BJ (cell line): ENCODE results near the gene C10orf143. TPM values are rescaled to one million over a fixed set of nuclear protein-coding genes. Genes with fewer than 3 reads are reported as not detected.

Experiments
- CTCF ChIA-PET: fragments of 350-600 bp; formaldehyde crosslinking; extraction: SDS; loops from one replicate; lab custom pipeline; 2021; ENCODE audit warnings: antibody characterized with exemption, inconsistent platforms; lab: Yijun Ruan, JAX
- POLR2A ChIA-PET: fragments of 300-600 bp; sonication (Branson Sonifier 250); formaldehyde crosslinking; extraction: SDS; loops from one replicate; lab custom pipeline; 2021; ENCODE audit warnings: antibody characterized with exemption; lab: Charles Lee
- DNase-seq: peaks from one replicate; pipeline ENCODE4 v3.0.0-alpha.2; 2011; ENCODE audit warnings: low read depth
- H3K27me3 ChIP-seq: 2 replicates; pipeline ENCODE4 v1.6.0; 2011; ENCODE audit warnings: low read length; ENCODE audit not compliant: control insufficient read depth, insufficient read depth
- H3K36me3 ChIP-seq: 2 replicates; pipeline ENCODE4 v1.5.1; 2011; ENCODE audit warnings: low read length; ENCODE audit not compliant: control insufficient read depth, insufficient read depth
- H3K4me3 ChIP-seq: 2 replicates; pipeline ENCODE4 v1.5.1; 2011; ENCODE audit warnings: low read depth, mild to moderate bottlenecking, control low read depth, low read length
- CTCF ChIP-seq: IDR thresholded peaks from 2 replicates; pipeline ENCODE4 v1.5.1; 2011; ENCODE audit warnings: low read depth, mild to moderate bottlenecking, control low read depth, inconsistent platforms, low read length, moderate library complexity; ENCODE audit not compliant: insufficient read depth
- polyA plus RNA-seq: library from polyadenylated mRNA; depleted of rRNA; stranded (reverse); fragments of >200 nt; gene quantifications from 2 replicates; pipeline ENCODE4 v1.2.3, GENCODE V29; 2011

C10orf143 gene
- polyA plus RNA-seq, 1 experiment: 2.0 TPM

GRCh38 chr10:130042381-130042780 lies 68.2 kb downstream of the C10orf143 start:
- H3K4me3 ChIP-seq: no peak overlapping the region
- no peak for DNase-seq
- H3K36me3 ChIP-seq: no peaks in the 10 kb centered on the region
- POLR2A ChIA-PET: no interaction called here
- no peaks in the 10 kb centered on the region; the same call in 1 of the 2 replicates for H3K27me3 ChIP-seq
- CTCF ChIA-PET: interaction anchor here (0.9 kb wide), 1 partner anchor 19 kb away, joined by 4 read pairs; no protein-coding TSS in a partner anchor
- no peak for TF ChIP-seq CTCF

GRCh38 chr10:130041451-130042371 lies 68.9 kb downstream of the C10orf143 start:
- Histone ChIP-seq H3K36me3 (no peaks in the 10 kb centered on the region), H3K27me3 (no peaks in the 10 kb centered on the region; the same call in 1 of the 2 replicates), H3K4me3 (no peak overlapping the region)
- ChIA-PET POLR2A (no interaction called here), CTCF (interaction anchor here (0.9 kb wide), 1 partner anchor 18 kb away, joined by 4 read pairs; no protein-coding TSS in a partner anchor)
- TF ChIP-seq CTCF: no peak
- no peak for DNase-seq

- ChIA-PET CTCF (no interaction called here), POLR2A (no interaction called here)
- Histone ChIP-seq H3K36me3 (no peaks in the 10 kb centered on the region), H3K27me3 (no peaks in the 10 kb centered on the region; the same call in 1 of the 2 replicates), H3K4me3 (no peak overlapping the region)
- no peak for DNase-seq
- no peak for TF ChIP-seq CTCF
Observed at GRCh38 chr10:130040817-130041330, 69.8 kb downstream of the C10orf143 start.

- POLR2A ChIA-PET: no interaction called here
Observed at GRCh38 chr10:130040351-130040750, 70.3 kb downstream of the C10orf143 start.

More at GRCh38 chr10:130040351-130040750, 70.3 kb downstream of the C10orf143 start:
- Histone ChIP-seq H3K27me3 (no peaks in the 10 kb centered on the region; the same call in 1 of the 2 replicates), H3K4me3 (no peak overlapping the region), H3K36me3 (no peaks in the 10 kb centered on the region)
- TF ChIP-seq CTCF: no peak
- no peak for DNase-seq
- CTCF ChIA-PET: no interaction called here
